GM12878 (cell line): ENCODE results near the gene ARL10. TPM values are rescaled to one million over a fixed set of nuclear protein-coding genes. Genes with fewer than 3 reads are reported as not detected.

Experiments
- ATAC-seq: fragments of 200-7000 bp; cut with Tn5 transposase; 3 replicates; pipeline ENCODE4 v1.9.1; 2020; ENCODE audit warnings: mild to moderate bottlenecking, moderate library complexity
- BruUV-seq: library from RNA; stranded (reverse); fragments of 400-500 nt; replicated peaks from 2 replicates; lab custom pipeline; 2021; lab: Mats Ljungman, UMichigan
- CTCF ChIA-PET: fragments of 300-600 bp; sonication (Branson Sonifier 250); formaldehyde crosslinking; extraction: SDS; loops from one replicate; lab custom pipeline; 2021; ENCODE audit warnings: inconsistent platforms; lab: Yijun Ruan, JAX
- POLR2A ChIA-PET: fragments of 350-600 bp; formaldehyde crosslinking; extraction: SDS; loops from one replicate; lab custom pipeline; 2021; ENCODE audit warnings: inconsistent platforms; lab: Charles Lee
- RAD21 ChIA-PET: fragments of 300-600 bp; sonication (Branson Sonifier 250); formaldehyde crosslinking; loops from one replicate; lab custom pipeline; 2023; ENCODE audit warnings: antibody characterized with exemption; ENCODE audit not compliant: unreplicated experiment; lab: Charles Lee
- SMC1A ChIA-PET: fragments of 300-600 bp; sonication (Branson Sonifier 250); formaldehyde crosslinking; loops from one replicate; lab custom pipeline; 2023; ENCODE audit not compliant: unreplicated experiment, uncharacterized antibody; lab: Charles Lee
- DNase-seq: peaks from one replicate; pipeline ENCODE4 v3.0.0-alpha.2; 2011; ENCODE audit warnings: low read depth, low spot score
- FAIRE-seq: peaks from 3 replicates; lab custom pipeline; 2011; peaks lifted over from hg19 to GRCh38; lab: Jason Lieb, UNC
- H2AFZ ChIP-seq: 2 replicates; pipeline ENCODE4 v1.6.0; 2011; ENCODE audit warnings: low read depth, low read length, control low read depth; ENCODE audit not compliant: control insufficient read depth
- H3K27ac ChIP-seq: 2 replicates; pipeline ENCODE4 v1.5.1; 2011; ENCODE audit warnings: control low read depth; ENCODE audit not compliant: control insufficient read depth, insufficient read depth
- H3K27me3 ChIP-seq, 2 experiments: replicated peaks in 1 of 2; 2 replicates each; pipeline versions ENCODE4 v1.6.0 to v1.6.1; 2011; ENCODE audit warnings: low read length in 1 of 2; ENCODE audit not compliant: control insufficient read depth in 2 of 2, insufficient read depth in 2 of 2
- H3K36me3 ChIP-seq, 2 experiments: 2 replicates each; pipeline ENCODE4 v1.5.1; 2011; ENCODE audit warnings: low read length in 1 of 2; ENCODE audit not compliant: control insufficient read depth in 2 of 2, insufficient read depth in 2 of 2
- H3K4me1 ChIP-seq: 2 replicates; pipeline ENCODE4 v1.6.1; 2011; ENCODE audit warnings: mild to moderate bottlenecking, low read length, moderate library complexity, mixed read lengths; ENCODE audit not compliant: control insufficient read depth, insufficient read depth
- H3K4me2 ChIP-seq: 2 replicates; pipeline ENCODE4 v1.6.0; 2011; ENCODE audit warnings: control low read depth; ENCODE audit not compliant: control insufficient read depth, insufficient read depth
- H3K4me3 ChIP-seq: fragments of 200-600 bp; sonication (generic); 2 replicates; pipeline ENCODE4 v1.5.1; 2016
- H3K79me2 ChIP-seq: 2 replicates; pipeline ENCODE4 v1.6.0; 2011; ENCODE audit warnings: low read length; ENCODE audit not compliant: control insufficient read depth, insufficient read depth
- H3K9ac ChIP-seq: 2 replicates; pipeline ENCODE4 v1.8.0; 2011; ENCODE audit warnings: low read length, control low read depth, mixed read lengths; ENCODE audit not compliant: control insufficient read depth, insufficient read depth
- H3K9me3 ChIP-seq: replicated peaks from 3 replicates; pipeline ENCODE4 v1.5.1; 2011; ENCODE audit warnings: mild to moderate bottlenecking, low read length; ENCODE audit not compliant: control insufficient read depth, insufficient read depth
- H4K20me1 ChIP-seq: 2 replicates; pipeline ENCODE4 v1.6.0; 2011; ENCODE audit not compliant: control insufficient read depth, insufficient read depth
- CBX3 ChIP-seq: fragments of 200-600 bp; sonication (generic); IDR thresholded peaks from 2 replicates; pipeline ENCODE4 v1.6.1; 2016; ENCODE audit warnings: low read depth, borderline replicate concordance
- GABPA ChIP-seq: IDR thresholded peaks from 2 replicates; pipeline ENCODE4 v1.6.1; 2014; ENCODE audit warnings: antibody characterized with exemption, low read depth, mild to moderate bottlenecking, inconsistent platforms
- NFYB ChIP-seq: IDR thresholded peaks from 2 replicates; pipeline ENCODE4 v1.6.1; 2011; ENCODE audit warnings: low read depth, mild to moderate bottlenecking, low read length, improper control_type of control experiment, moderate library complexity; ENCODE audit not compliant: insufficient read depth
- PML ChIP-seq: IDR thresholded peaks from 2 replicates; pipeline ENCODE4 v1.6.1; 2012; ENCODE audit warnings: low read length, inconsistent platforms
- RFX5 ChIP-seq: IDR thresholded peaks from 2 replicates; pipeline ENCODE4 v1.6.1; 2011; ENCODE audit warnings: low read depth, low read length, improper control_type of control experiment
- SIN3A ChIP-seq: IDR thresholded peaks from 2 replicates; pipeline ENCODE4 v1.6.1; 2012; ENCODE audit warnings: low read depth, low read length, improper control_type of control experiment
- SPI1 ChIP-seq: IDR thresholded peaks from 2 replicates; pipeline ENCODE4 v1.6.1; 2011; ENCODE audit warnings: low read depth, mild to moderate bottlenecking, low read length, moderate library complexity, borderline replicate concordance; ENCODE audit not compliant: insufficient read depth
- STAT1 ChIP-seq: fragments of 450-650 bp; conservative IDR thresholded peaks from 2 replicates; pipeline ENCODE4 v1.6.1; 2014; ENCODE audit warnings: antibody characterized with exemption, mild to moderate bottlenecking
- WGBS: methylation state at CpG from one replicate; pipeline ENCODE4 v1.1.6; 2016; ENCODE audit warnings: low lambda C conversion rate; ENCODE audit not compliant: insufficient replicate concordance, insufficient coverage; ENCODE audit errors: missing lambda C conversion rate; 5-methylcytosine and 5-hydroxymethylcytosine counted together
- in situ Hi-C: fragments of 300-500 bp; cut with MboI; formaldehyde crosslinking; loops from 9 replicates; pipeline ENCODE4 v1.14.3; 2018; ENCODE audit warnings: mixed read lengths
- intact Hi-C: fragments of 100-400 bp; cut with micrococcal nuclease; formaldehyde crosslinking; loops from one replicate; pipeline ENCODE4 v1.14.2; 2022; ENCODE audit not compliant: unreplicated experiment
- polyA plus RNA-seq, 11 experiments: library from polyadenylated mRNA; depleted of rRNA in 4 of 11; unstranded in 6 of 11; stranded (reverse) in 5 of 11; fragments of >200 nt; fragmentation: Nextera tagmentation in 4 of 11; fragmentation: Illumina TruSeq in 1 of 11; extraction: Ambion mirVana in 4 of 11; extraction: Trizol in 1 of 11; gene quantifications; 1 replicate in 1 of 11; 2 replicates in 10 of 11; pipeline versions ENCODE4 v1.2.1 to v1.2.3, GENCODE V29; 2011 to 2016; ENCODE audit warnings: inconsistent platforms in 2 of 11, missing spikeins in 2 of 11, low read depth in 1 of 11
- total RNA-seq, 4 experiments: library from RNA; depleted of rRNA in 3 of 4; stranded (reverse); fragments of >200 nt in 3 of 4; fragmentation: Illumina TruSeq in 1 of 4; extraction: Trizol in 1 of 4; gene quantifications; 2 replicates each; pipeline versions ENCODE4 v1.2.1 to v1.2.3, GENCODE V29; 2013 to 2021
- TF ChIP-seq, protein P1 (sequence below): IDR thresholded peaks from 2 replicates; pipeline ENCODE4 v1.6.1; 2012; ENCODE audit warnings: low read depth, low read length, improper control_type of control experiment
- TF ChIP-seq, protein P2 (sequence below): fragments of 450-650 bp; IDR thresholded peaks from 2 replicates; pipeline ENCODE4 v1.6.1; 2018; ENCODE audit warnings: borderline replicate concordance, mild to moderate bottlenecking; ENCODE audit not compliant: partially characterized antibody

Gene ARL10
- total and polyA plus RNA-seq, 10 of the 15 experiments (the other 5 are each of a cell fraction or from before 2014, with no cell fraction given) = 0.44 to 6.4 (median 2.4) TPM

DNA sequence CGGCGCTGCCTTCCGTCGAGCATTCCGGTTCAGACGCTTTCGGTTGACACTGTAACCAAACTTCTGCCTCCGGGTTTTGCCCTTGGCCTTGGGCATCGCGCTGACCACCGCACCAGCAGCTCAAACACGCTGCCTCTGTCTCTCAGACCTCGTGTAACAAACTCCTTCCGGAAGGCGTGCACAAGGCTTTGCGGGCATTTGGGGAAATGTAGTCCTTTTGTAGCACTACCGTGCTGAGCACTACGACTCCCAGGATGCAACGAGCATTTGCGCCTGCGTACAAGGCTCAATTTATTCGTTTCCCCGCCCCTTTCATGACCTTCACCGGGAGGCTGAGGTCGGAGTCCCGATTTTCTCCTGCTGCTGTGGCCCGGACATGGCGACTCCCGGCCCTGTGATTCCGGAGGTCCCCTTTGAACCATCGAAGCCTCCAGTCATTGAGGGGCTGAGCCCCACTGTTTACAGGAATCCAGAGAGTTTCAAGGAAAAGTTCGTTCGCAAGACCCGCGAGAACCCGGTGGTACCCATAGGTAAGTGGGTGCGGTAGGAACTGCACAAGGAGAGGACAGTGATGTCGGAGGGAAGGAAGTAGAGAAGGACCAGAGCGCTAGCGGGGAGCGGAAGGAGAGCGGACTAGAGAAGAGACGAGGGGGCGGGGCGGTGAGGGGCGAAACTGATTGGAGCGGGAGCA lies 23.3 kb downstream of the ARL10 start, which contains the start of the genes HIGD2A and NOP16 (continued):
- TF ChIP-seq, protein P1, sequence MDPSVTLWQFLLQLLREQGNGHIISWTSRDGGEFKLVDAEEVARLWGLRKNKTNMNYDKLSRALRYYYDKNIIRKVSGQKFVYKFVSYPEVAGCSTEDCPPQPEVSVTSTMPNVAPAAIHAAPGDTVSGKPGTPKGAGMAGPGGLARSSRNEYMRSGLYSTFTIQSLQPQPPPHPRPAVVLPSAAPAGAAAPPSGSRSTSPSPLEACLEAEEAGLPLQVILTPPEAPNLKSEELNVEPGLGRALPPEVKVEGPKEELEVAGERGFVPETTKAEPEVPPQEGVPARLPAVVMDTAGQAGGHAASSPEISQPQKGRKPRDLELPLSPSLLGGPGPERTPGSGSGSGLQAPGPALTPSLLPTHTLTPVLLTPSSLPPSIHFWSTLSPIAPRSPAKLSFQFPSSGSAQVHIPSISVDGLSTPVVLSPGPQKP = peak; percentile 81
- no peak for TF ChIP-seq CBX3
- peak; percentile 97 for TF ChIP-seq SIN3A

DNA sequence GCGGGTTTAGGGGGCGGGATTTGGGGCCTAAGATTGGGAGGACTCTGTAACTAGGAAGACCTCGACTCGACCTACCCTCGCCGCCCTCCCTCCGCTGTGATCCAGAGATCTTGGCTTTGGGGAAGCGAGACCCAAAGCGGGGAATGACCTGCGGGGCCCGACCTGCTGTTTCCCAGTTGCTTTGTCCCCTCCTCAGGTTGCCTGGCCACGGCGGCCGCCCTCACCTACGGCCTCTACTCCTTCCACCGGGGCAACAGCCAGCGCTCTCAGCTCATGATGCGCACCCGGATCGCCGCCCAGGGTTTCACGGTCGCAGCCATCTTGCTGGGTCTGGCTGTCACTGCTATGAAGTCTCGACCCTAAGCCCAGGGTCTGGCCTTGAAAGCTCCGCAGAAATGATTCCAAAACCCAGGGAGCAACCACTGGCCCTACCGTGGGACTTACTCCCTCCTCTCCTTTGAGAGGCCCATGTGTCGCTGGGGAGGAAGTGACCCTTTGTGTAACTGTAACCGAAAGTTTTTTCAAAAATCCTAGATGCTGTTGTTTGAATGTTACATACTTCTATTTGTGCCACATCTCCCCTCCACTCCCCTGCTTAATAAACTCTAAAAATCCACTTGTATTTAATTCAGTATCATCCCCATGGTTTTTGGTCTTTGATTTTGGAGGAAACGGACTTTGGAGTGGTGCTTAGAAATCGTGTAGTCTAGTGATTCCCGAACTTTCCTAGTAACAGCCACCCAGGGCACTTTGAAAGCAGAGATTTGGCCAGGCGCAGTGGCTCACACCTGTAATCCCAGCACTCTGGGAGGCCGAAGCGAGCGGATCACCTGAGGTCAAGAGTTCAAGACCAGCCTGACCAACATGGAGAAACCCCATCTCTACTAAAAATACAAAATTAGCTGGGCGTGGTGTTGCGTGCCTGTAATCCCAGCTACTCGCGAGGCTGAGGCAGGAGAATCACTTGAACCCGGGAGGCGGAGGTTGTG lies 24.1 kb downstream of the ARL10 start:
- SMC1A ChIA-PET = interaction anchor here (1.0 kb wide), 1 partner anchor 27 kb away, joined by 3 read pairs; no protein-coding TSS in a partner anchor
- CTCF ChIA-PET = interaction anchor here (1.8 kb wide), 1 partner anchor 59 kb away, joined by 8 read pairs; the partner anchor contains the start of gene FAF2
- Histone ChIP-seq H3K36me3 (peaks cover 11 to 21% of the 10 kb centered on the region in 2 experiments), H3K27me3 (no peaks in the 10 kb centered on the region), H3K9ac (peak overlapping the region; percentile 87), H4K20me1 (peaks cover 3% of the 10 kb centered on the region; the same call in 1 of the 2 replicates), H3K9me3 (no peaks in the 10 kb centered on the region), H3K4me1 (peaks cover 11% of the 10 kb centered on the region), H3K4me3 (peak overlapping the region; percentile 90), H3K4me2 (peak overlapping the region; percentile 94), H2AFZ (peak overlapping the region; percentile 65), H3K79me2 (peaks cover 50% of the 10 kb centered on the region), H3K27ac (peak overlapping the region; percentile 97)
- BruUV-seq = TSS peak; percentile 99
- POLR2A ChIA-PET = interaction anchor here (0.6 to 2.1 kb wide), 6 partner anchors 10 to 146 kb away, joined by 3 to 7 read pairs (median 3); no protein-coding TSS in a partner anchor
- FAIRE-seq (no peak), ATAC-seq (peak; percentile 67), DNase-seq (no peak)
- RAD21 ChIA-PET = interaction anchor here (1.5 to 1.6 kb wide), 2 partner anchors 28 to 148 kb away, joined by 5 to 6 read pairs; partner anchors contain the start of genes KIAA1191 and RNF44
- intact Hi-C loops (loop anchor here (2.0 to 10.0 kb wide), 4 partner anchors 29 to 152 kb away; partner anchors contain the start of genes FAF2, KIAA1191, RNF44 and SIMC1), in situ Hi-C loops (no loop called here)
- WGBS = 27% methylated on average over 36 of the region's 41 CpGs
- TF ChIP-seq GABPA (no peak), NFYB (peak; percentile 82; the same call in 1 of the 2 replicates), PML (0 out of 2 replicates have a peak, but pooled peaks have one; percentile 39), RFX5 (no peak), SPI1 (peak; percentile 79), STAT1 (no peak)
- TF ChIP-seq, protein P2, sequence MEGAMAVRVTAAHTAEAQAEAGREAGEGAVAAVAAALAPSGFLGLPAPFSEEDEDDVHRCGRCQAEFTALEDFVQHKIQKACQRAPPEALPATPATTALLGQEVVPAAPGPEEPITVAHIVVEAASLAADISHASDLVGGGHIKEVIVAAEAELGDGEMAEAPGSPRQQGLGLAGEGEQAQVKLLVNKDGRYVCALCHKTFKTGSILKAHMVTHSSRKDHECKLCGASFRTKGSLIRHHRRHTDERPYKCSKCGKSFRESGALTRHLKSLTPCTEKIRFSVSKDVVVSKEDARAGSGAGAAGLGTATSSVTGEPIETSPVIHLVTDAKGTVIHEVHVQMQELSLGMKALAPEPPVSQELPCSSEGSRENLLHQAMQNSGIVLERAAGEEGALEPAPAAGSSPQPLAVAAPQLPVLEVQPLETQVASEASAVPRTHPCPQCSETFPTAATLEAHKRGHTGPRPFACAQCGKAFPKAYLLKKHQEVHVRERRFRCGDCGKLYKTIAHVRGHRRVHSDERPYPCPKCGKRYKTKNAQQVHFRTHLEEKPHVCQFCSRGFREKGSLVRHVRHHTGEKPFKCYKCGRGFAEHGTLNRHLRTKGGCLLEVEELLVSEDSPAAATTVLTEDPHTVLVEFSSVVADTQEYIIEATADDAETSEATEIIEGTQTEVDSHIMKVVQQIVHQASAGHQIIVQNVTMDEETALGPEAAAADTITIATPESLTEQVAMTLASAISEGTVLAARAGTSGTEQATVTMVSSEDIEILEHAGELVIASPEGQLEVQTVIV = peak; percentile 42
- TF ChIP-seq, protein P1 = no peak
